Fibroblast of lung (primary cell): ENCODE results near the gene ARL5B. TPM values are rescaled to one million over a fixed set of nuclear protein-coding genes. Genes with fewer than 3 reads are reported as not detected.

ENCODE experiments used
- DNase-seq, 2 donors: peaks; one replicate each; pipeline versions ENCODE4 v3.0.0 to v3.0.0-alpha.2; 2010; ENCODE audit warnings: low read depth in 2 of 2
- H2AFZ ChIP-seq: 2 replicates; pipeline ENCODE4 v1.5.1; 2012; ENCODE audit warnings: low read length, control low read depth, inconsistent platforms
- H3K27ac ChIP-seq: 2 replicates; pipeline ENCODE4 v1.5.1; 2011; ENCODE audit warnings: low read length, control low read depth; ENCODE audit not compliant: insufficient read depth
- H3K27me3 ChIP-seq: 2 replicates; pipeline ENCODE4 v1.5.1; 2011; ENCODE audit warnings: mild to moderate bottlenecking, low read length; ENCODE audit not compliant: control insufficient read depth, insufficient read depth
- H3K36me3 ChIP-seq: 2 replicates; pipeline ENCODE4 v1.5.1; 2011; ENCODE audit warnings: low read length; ENCODE audit not compliant: control insufficient read depth, insufficient read depth
- H3K4me1 ChIP-seq: 2 replicates; pipeline ENCODE4 v1.5.1; 2011; ENCODE audit warnings: low read length; ENCODE audit not compliant: control insufficient read depth, insufficient read depth; ENCODE audit errors: extremely low read depth
- H3K4me2 ChIP-seq: 2 replicates; pipeline ENCODE4 v1.5.1; 2011; ENCODE audit warnings: low read length, control low read depth; ENCODE audit not compliant: insufficient read depth; ENCODE audit errors: extremely low read depth
- H3K4me3 ChIP-seq, 4 experiments: fragments of 200-600 bp in 1 of 4; sonication (generic) in 1 of 4; replicated peaks in 1 of 4; 2 replicates each; pipeline ENCODE4 v1.5.1; 2011 to 2016; ENCODE audit warnings: low read length in 4 of 4, low read depth in 3 of 4, mild to moderate bottlenecking in 3 of 4, control low read depth in 2 of 4, inconsistent platforms in 1 of 4, mixed read lengths in 1 of 4; ENCODE audit not compliant: insufficient read depth in 1 of 4; ENCODE audit errors: control extremely low read depth in 1 of 4
- H3K79me2 ChIP-seq: 2 replicates; pipeline ENCODE4 v1.5.1; 2012; ENCODE audit warnings: mild to moderate bottlenecking, low read length, inconsistent platforms; ENCODE audit not compliant: control insufficient read depth, insufficient read depth
- H3K9ac ChIP-seq: 2 replicates; pipeline ENCODE4 v1.5.1; 2011; ENCODE audit warnings: mild to moderate bottlenecking, low read length, control low read depth; ENCODE audit not compliant: insufficient read depth
- H3K9me3 ChIP-seq: 2 replicates; pipeline ENCODE4 v1.5.1; 2012; ENCODE audit warnings: low read depth, low read length; ENCODE audit not compliant: control insufficient read depth, insufficient read depth
- H4K20me1 ChIP-seq: 2 replicates; pipeline ENCODE4 v1.5.1; 2011; ENCODE audit warnings: low read length; ENCODE audit not compliant: control insufficient read depth, insufficient read depth; ENCODE audit errors: extremely low read depth
- CTCF ChIP-seq, 2 donors: IDR thresholded peaks in 1 of 2; conservative IDR thresholded peaks in 1 of 2; 1 replicate in 1 of 2; 2 replicates in 1 of 2; pipeline ENCODE4 v1.5.1; 2011 to 2012; ENCODE audit warnings: low read length in 2 of 2, control low read depth in 1 of 2, inconsistent platforms in 1 of 2, low read depth in 1 of 2, mild to moderate bottlenecking in 1 of 2
- EZH2 ChIP-seq: IDR thresholded peaks from 2 replicates; pipeline ENCODE4 v1.5.1; 2012; ENCODE audit warnings: low read length, control low read depth, mild to moderate bottlenecking; ENCODE audit errors: missing control alignments
- polyA plus RNA-seq, 2 donors: library from polyadenylated mRNA; depleted of rRNA in 1 of 2; stranded (reverse) in 1 of 2; unstranded in 1 of 2; fragments of >200 nt; gene quantifications; 2 replicates each; pipeline ENCODE4 v1.2.1, GENCODE V29; 2011 to 2012; ENCODE audit warnings: missing spikeins in 1 of 2
- total RNA-seq: library from RNA; depleted of rRNA; stranded (reverse); fragments of >200 nt; gene quantifications from 2 replicates; pipeline ENCODE4 v1.2.1, GENCODE V29; 2014

Gene ARL5B
- total and polyA plus RNA-seq, 2 donors (not counting 1 experiment from before 2014, with no cell fraction given), result 8.7 to 8.8 TPM

DNA sequence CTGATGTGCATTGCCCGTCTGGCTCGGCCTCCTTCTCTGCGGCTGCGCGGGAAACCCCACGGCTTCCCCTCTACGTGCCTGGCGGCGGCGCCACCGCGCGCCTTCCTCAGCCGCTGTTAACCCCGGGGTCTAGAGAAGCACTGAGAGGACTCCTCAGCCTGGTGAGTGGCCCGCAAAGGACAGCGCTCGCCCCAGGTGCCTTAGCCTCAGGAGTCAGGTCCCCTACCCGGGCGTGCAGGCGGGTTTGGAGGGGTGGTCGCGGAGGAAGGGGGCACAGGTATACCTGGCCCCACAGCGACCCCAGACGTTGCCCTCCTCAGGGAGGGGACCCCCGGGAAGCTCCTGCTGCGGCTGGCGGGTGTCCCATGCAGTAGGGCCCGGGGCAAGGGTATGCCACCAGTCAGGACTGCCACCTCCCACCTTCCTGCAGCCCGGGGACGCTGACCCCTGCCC is 51.0 kb downstream of the ARL5B start:
- no peaks in the 10 kb centered on the region for H3K36me3 ChIP-seq
- no peak for TF ChIP-seq EZH2
- no peak for TF ChIP-seq CTCF (conservative IDR thresholded peaks at IDR 0.05 in 1 of 2, IDR thresholded peaks at IDR 0.05 in 1 of 2; ENCODE audit: low read depth in 1 of 2, low read length in 2 of 2)
- H3K79me2 ChIP-seq, result no peaks in the 10 kb centered on the region
- H3K27me3 ChIP-seq, result no peaks in the 10 kb centered on the region
- no peak for DNase-seq
- H3K9ac ChIP-seq, result no peak overlapping the region
- H3K27ac ChIP-seq, result no peak overlapping the region
- H2AFZ ChIP-seq, result no peak overlapping the region
- H3K4me3 ChIP-seq, result no peak overlapping the region
- no peaks in the 10 kb centered on the region for H3K4me1 ChIP-seq
- no peaks in the 10 kb centered on the region for H4K20me1 ChIP-seq
- H3K9me3 ChIP-seq, result no peaks in the 10 kb centered on the region
- H3K4me2 ChIP-seq, result no peak overlapping the region

- H3K9ac ChIP-seq, result no peak overlapping the region
- H3K4me3 ChIP-seq, result no peak overlapping the region
- H3K27ac ChIP-seq, result no peak overlapping the region
- no peaks in the 10 kb centered on the region for H3K79me2 ChIP-seq
- DNase-seq, result peak; percentile 91 to 98
- H3K4me2 ChIP-seq, result no peak overlapping the region
- H3K27me3 ChIP-seq, result no peaks in the 10 kb centered on the region
- no peaks in the 10 kb centered on the region for H3K4me1 ChIP-seq
- no peak overlapping the region for H2AFZ ChIP-seq
- no peaks in the 10 kb centered on the region for H4K20me1 ChIP-seq
- H3K9me3 ChIP-seq, result no peaks in the 10 kb centered on the region
- no peak for TF ChIP-seq CTCF (conservative IDR thresholded peaks at IDR 0.05 in 1 of 2, IDR thresholded peaks at IDR 0.05 in 1 of 2; ENCODE audit: low read depth in 1 of 2, low read length in 2 of 2)
- no peak for TF ChIP-seq EZH2
- H3K36me3 ChIP-seq, result no peaks in the 10 kb centered on the region
These were observed 53.8 kb downstream of the ARL5B start for GRCh38 chr10:18713077-18713476.

- Histone ChIP-seq H3K79me2 (no peaks in the 10 kb centered on the region), H4K20me1 (no peaks in the 10 kb centered on the region), H3K4me1 (no peaks in the 10 kb centered on the region), H3K27ac (no peak overlapping the region), H3K4me2 (no peak overlapping the region), H3K9ac (no peak overlapping the region), H2AFZ (no peak overlapping the region), H3K9me3 (no peaks in the 10 kb centered on the region), H3K4me3 (no peak overlapping the region), H3K36me3 (no peaks in the 10 kb centered on the region), H3K27me3 (no peaks in the 10 kb centered on the region)
- DNase-seq, result no peak
- TF ChIP-seq CTCF (conservative IDR thresholded peaks at IDR 0.05 in 1 of 2, IDR thresholded peaks at IDR 0.05 in 1 of 2; ENCODE audit: low read depth in 1 of 2, low read length in 2 of 2), result no peak
- no peak for TF ChIP-seq EZH2
These were observed 59.8 kb downstream of the ARL5B start for GRCh38 chr10:18718991-18719390.
